Measurements from ENCODE around the gene POLR1C.
"Not testable (repeated sequence)": the region's sequence is repeated elsewhere in the genome, so short reads cannot be mapped to it uniquely, and the experiment has no call there.

The POLR1C gene

GRCh38 chr6:43511824-43512415 is 5.0 kb upstream of the POLR1C start:
- no peak for DNase-seq

- no peak for DNase-seq
Measured at GRCh38 chr6:43515808-43516207, 1.1 kb upstream of the POLR1C start.

- no peak for DNase-seq
Measured at GRCh38 chr6:43516367-43516696, 557 bp upstream of the POLR1C start.

GRCh38 chr6:43517505-43518357 is 842 bp downstream of the POLR1C start:
- DNase-seq = no peak

- no peak for DNase-seq
Measured at GRCh38 chr6:43520097-43520496, 3.2 kb downstream of the POLR1C start.

- peak; percentile 12 for DNase-seq
Measured at GRCh38 chr6:43521836-43522235, 4.9 kb downstream of the POLR1C start.

- no peak for DNase-seq
Measured at GRCh38 chr6:43522547-43523261, 5.8 kb downstream of the POLR1C start.

- no peak for DNase-seq
Measured at GRCh38 chr6:43523284-43523683, 6.4 kb downstream of the POLR1C start.

GRCh38 chr6:43524483-43524961 is 7.6 kb downstream of the POLR1C start:
- peak; percentile 55 for DNase-seq

- no peak for DNase-seq
Measured at GRCh38 chr6:43532201-43532600, 15.3 kb downstream of the POLR1C start.

- DNase-seq = not testable (repeated sequence)
Measured at GRCh38 chr6:43538986-43539385, 22.1 kb downstream of the POLR1C start.

GRCh38 chr6:43539409-43539808 is 22.5 kb downstream of the POLR1C start:
- not testable (repeated sequence) for DNase-seq

- DNase-seq = no peak
Measured at GRCh38 chr6:43540507-43540906, 23.6 kb downstream of the POLR1C start.

- DNase-seq = no peak
Measured at GRCh38 chr6:43541774-43542471, 25.0 kb downstream of the POLR1C start.

GRCh38 chr6:43544461-43544860 is 27.6 kb downstream of the POLR1C start:
- no peak for DNase-seq

- DNase-seq = no peak
Measured at GRCh38 chr6:43547222-43547621, 30.3 kb downstream of the POLR1C start.

- DNase-seq = not testable (repeated sequence)
Measured at GRCh38 chr6:43557620-43558019, 40.7 kb downstream of the POLR1C start.

GRCh38 chr6:43559328-43559727 is 42.4 kb downstream of the POLR1C start:
- DNase-seq = no peak

- DNase-seq = no peak
Measured at GRCh38 chr6:43570876-43571441, 54.1 kb downstream of the POLR1C start.

All from activated effector memory CD4-positive, alpha-beta T cell treated with anti-CD3 and anti-CD28 coated beads, Interleukin-2, amount 50 U/mL, for 16 hours (primary cell).